ENCODE measurements around the gene C1orf210.

GRCh38 chr1:43243299-43243698, 42.1 kb downstream of the C1orf210 start:
- no peak for TF ChIP-seq EZH2 (IDR thresholded peaks at IDR 0.05; ENCODE audit: borderline replicate concordance)
- no peak for TF ChIP-seq CTCF (IDR thresholded peaks at IDR 0.05; ENCODE audit: poor library complexity)
